ENCODE measurements around the gene AEBP2.

DNA sequence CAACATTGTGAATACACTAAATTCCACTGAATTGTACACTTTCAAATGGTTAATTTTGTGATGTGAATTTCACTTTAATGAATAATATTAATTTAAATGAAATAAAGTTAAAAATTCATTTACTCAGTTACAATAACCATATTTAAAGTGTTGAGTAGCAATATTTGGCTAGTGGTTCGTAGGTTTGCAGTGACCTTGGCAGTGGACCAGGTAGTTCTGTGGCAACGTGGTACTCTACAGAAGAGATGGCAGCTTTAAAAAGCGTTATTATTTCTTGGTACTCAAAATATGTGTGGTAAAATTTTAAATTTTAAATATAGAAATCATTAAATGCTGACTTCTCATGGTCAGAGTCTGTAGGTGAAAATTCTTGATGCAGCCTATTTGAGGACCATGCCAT lies 51.6 kb downstream of the AEBP2 start:
- TF ChIP-seq, protein P1, sequence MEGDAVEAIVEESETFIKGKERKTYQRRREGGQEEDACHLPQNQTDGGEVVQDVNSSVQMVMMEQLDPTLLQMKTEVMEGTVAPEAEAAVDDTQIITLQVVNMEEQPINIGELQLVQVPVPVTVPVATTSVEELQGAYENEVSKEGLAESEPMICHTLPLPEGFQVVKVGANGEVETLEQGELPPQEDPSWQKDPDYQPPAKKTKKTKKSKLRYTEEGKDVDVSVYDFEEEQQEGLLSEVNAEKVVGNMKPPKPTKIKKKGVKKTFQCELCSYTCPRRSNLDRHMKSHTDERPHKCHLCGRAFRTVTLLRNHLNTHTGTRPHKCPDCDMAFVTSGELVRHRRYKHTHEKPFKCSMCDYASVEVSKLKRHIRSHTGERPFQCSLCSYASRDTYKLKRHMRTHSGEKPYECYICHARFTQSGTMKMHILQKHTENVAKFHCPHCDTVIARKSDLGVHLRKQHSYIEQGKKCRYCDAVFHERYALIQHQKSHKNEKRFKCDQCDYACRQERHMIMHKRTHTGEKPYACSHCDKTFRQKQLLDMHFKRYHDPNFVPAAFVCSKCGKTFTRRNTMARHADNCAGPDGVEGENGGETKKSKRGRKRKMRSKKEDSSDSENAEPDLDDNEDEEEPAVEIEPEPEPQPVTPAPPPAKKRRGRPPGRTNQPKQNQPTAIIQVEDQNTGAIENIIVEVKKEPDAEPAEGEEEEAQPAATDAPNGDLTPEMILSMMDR (IDR thresholded peaks at IDR 0.05; ENCODE audit: low read length) = no peak
- TF ChIP-seq EZH2phosphoT487 (IDR thresholded peaks at IDR 0.05; ENCODE audit: low read length) (no peak), EZH2 (optimal IDR thresholded peaks at IDR 0.05; ENCODE audit: low read depth, low read length) (no peak)
